HCT116 (cell line): ENCODE results near the gene NFIX. TPM values are rescaled to one million over a fixed set of nuclear protein-coding genes. Genes with fewer than 3 reads are reported as not detected.
A peak's percentile ranks its signal among the peaks of the same experiment; 100 is the strongest.

Experiments
- ATAC-seq: fragments of 200-7000 bp; cut with Tn5 transposase; 2 replicates; pipeline ENCODE4 v1.9.1; 2020; ENCODE audit warnings: mild to moderate bottlenecking, moderate library complexity
- BruUV-seq: library from RNA; stranded (reverse); fragments of 400-500 nt; replicated peaks from 2 replicates; lab custom pipeline; 2021; lab: Mats Ljungman, UMichigan
- CTCF ChIA-PET: fragments of 300-600 bp; sonication (Branson Sonifier 250); formaldehyde crosslinking; loops from one replicate; lab custom pipeline; 2021; ENCODE audit warnings: antibody characterized with exemption; lab: Charles Lee
- POLR2A ChIA-PET: fragments of 300-600, 350-600 bp; sonication (Branson Sonifier 250); formaldehyde crosslinking; loops from one replicate; lab custom pipeline; 2021; ENCODE audit warnings: antibody characterized with exemption; lab: Charles Lee
- RAD21 ChIA-PET, 2 experiments: fragments of 300-600 bp; sonication (Branson Sonifier 250); formaldehyde crosslinking; loops; one replicate each; lab custom pipeline; 2023; ENCODE audit warnings: low total read pairs in 2 of 2; ENCODE audit not compliant: uncharacterized antibody in 2 of 2, unreplicated experiment in 2 of 2, low non-redundant PET in 1 of 2; lab: Charles Lee
- DNase-seq: peaks from one replicate; pipeline ENCODE4 v3.0.0-alpha.2; 2010; ENCODE audit warnings: low read depth, low spot score
- H2AFZ ChIP-seq: fragments of 200-600 bp; shearing (Covaris generic), sonication (generic); 2 replicates; pipeline ENCODE4 v1.6.1; 2017; ENCODE audit warnings: low read depth, mixed run types, mixed read lengths, antibody characterized with exemption, low read length; ENCODE audit not compliant: poor library complexity, severe bottlenecking
- H3K27ac ChIP-seq: 2 replicates; pipeline ENCODE4 v1.5.1; 2012; ENCODE audit warnings: low read depth, low read length
- H3K27me3 ChIP-seq: fragments of 200-600 bp; sonication (generic); 2 replicates; pipeline ENCODE4 v1.6.1; 2016; ENCODE audit warnings: mixed run types, low read length, mixed read lengths; ENCODE audit not compliant: insufficient read depth
- H3K36me3 ChIP-seq, 2 experiments: fragments of 200-500 bp in 1 of 2; fragments of 200-600 bp in 1 of 2; sonication (Bioruptor generic) in 1 of 2; sonication (generic) in 1 of 2; 2 replicates each; pipeline versions ENCODE4 v1.5.1 to v1.6.1; 2014 to 2016; ENCODE audit warnings: low read length in 2 of 2, inconsistent platforms in 1 of 2, mixed read lengths in 1 of 2, mixed run types in 1 of 2; ENCODE audit not compliant: insufficient read depth in 2 of 2, control insufficient read depth in 1 of 2
- H3K4me1 ChIP-seq, 2 experiments: fragments of 200-600 bp in 1 of 2; sonication (generic) in 1 of 2; 2 replicates each; pipeline versions ENCODE4 v1.5.1 to v1.6.1; 2012 to 2017; ENCODE audit warnings: low read length in 2 of 2, inconsistent platforms in 1 of 2, mild to moderate bottlenecking in 1 of 2, mixed read lengths in 1 of 2, mixed run types in 1 of 2, moderate library complexity in 1 of 2; ENCODE audit not compliant: insufficient read depth in 2 of 2, control insufficient read depth in 1 of 2
- H3K4me2 ChIP-seq: fragments of 200-600 bp; sonication (generic); 2 replicates; pipeline ENCODE4 v1.6.1; 2017; ENCODE audit warnings: mixed run types, low read length, mixed read lengths
- H3K4me3 ChIP-seq, 2 experiments: fragments of 200-600 bp in 1 of 2; sonication (generic) in 1 of 2; replicated peaks in 1 of 2; 2 replicates each; pipeline ENCODE4 v1.5.1; 2011 to 2016; ENCODE audit warnings: low read length in 2 of 2, control low read depth in 1 of 2, low read depth in 1 of 2, mild to moderate bottlenecking in 1 of 2, mixed read lengths in 1 of 2, mixed run types in 1 of 2
- H3K79me2 ChIP-seq: fragments of 200-600 bp; sonication (generic); 2 replicates; pipeline ENCODE4 v1.6.1; 2017; ENCODE audit warnings: mild to moderate bottlenecking, mixed run types, low read length, moderate library complexity, mixed read lengths; ENCODE audit not compliant: insufficient read depth
- H3K9ac ChIP-seq: fragments of 200-600 bp; sonication (generic); 2 replicates; pipeline ENCODE4 v1.6.1; 2016; ENCODE audit warnings: low read length, mixed read lengths
- H3K9me2 ChIP-seq: fragments of 200-600 bp; sonication (generic), shearing (Covaris generic); 2 replicates; pipeline ENCODE4 v1.6.1; 2017; ENCODE audit warnings: mixed run types, mild to moderate bottlenecking, moderate library complexity; ENCODE audit not compliant: insufficient read depth
- H3K9me3 ChIP-seq, 2 experiments: fragments of 200-500 bp in 1 of 2; fragments of 200-600 bp in 1 of 2; sonication (Bioruptor generic) in 1 of 2; sonication (generic) in 1 of 2; 2 replicates each; pipeline ENCODE4 v1.6.1; 2014 to 2017; ENCODE audit warnings: low read length in 2 of 2, mixed read lengths in 2 of 2, inconsistent platforms in 1 of 2, low read depth in 1 of 2, mild to moderate bottlenecking in 1 of 2, mixed run types in 1 of 2, moderate library complexity in 1 of 2; ENCODE audit not compliant: control insufficient read depth in 1 of 2, insufficient read depth in 1 of 2
- H4K20me1 ChIP-seq: fragments of 200-600 bp; sonication (generic), shearing (Covaris generic); 2 replicates; pipeline ENCODE4 v1.6.1; 2017; ENCODE audit warnings: mixed run types, mild to moderate bottlenecking, moderate library complexity; ENCODE audit not compliant: insufficient read depth
- ATF3 ChIP-seq: IDR thresholded peaks from 2 replicates; pipeline ENCODE4 v1.6.1; 2012
- CBX3 ChIP-seq: IDR thresholded peaks from 2 replicates; pipeline ENCODE4 v1.6.1; 2012; ENCODE audit warnings: low read depth
- CEBPB ChIP-seq: IDR thresholded peaks from 2 replicates; pipeline ENCODE4 v1.6.1; 2012; ENCODE audit warnings: low read depth
- ELF1 ChIP-seq: IDR thresholded peaks from 2 replicates; pipeline ENCODE4 v1.6.1; 2012; ENCODE audit warnings: low read depth, borderline replicate concordance
- EZH2 ChIP-seq: fragments of 200-600 bp; sonication (generic); IDR thresholded peaks from 2 replicates; pipeline ENCODE4 v1.6.1; 2017; ENCODE audit warnings: antibody characterized with exemption, mixed run types
- EZH2phosphoT487 ChIP-seq: fragments of 200-600 bp; IDR thresholded peaks from 2 replicates; pipeline ENCODE4 v1.6.1; 2018; ENCODE audit warnings: antibody characterized with exemption, borderline replicate concordance
- JUND ChIP-seq: IDR thresholded peaks from 2 replicates; pipeline ENCODE4 v1.6.1; 2012
- POLR2AphosphoS5 ChIP-seq: IDR thresholded peaks from 2 replicates; pipeline ENCODE4 v1.6.1; 2011; ENCODE audit warnings: mild to moderate bottlenecking, low read depth, low read length, moderate library complexity
- RAD21 ChIP-seq: IDR thresholded peaks from 2 replicates; pipeline ENCODE4 v1.6.1; 2012; ENCODE audit warnings: low read depth, mild to moderate bottlenecking
- SIN3A ChIP-seq: IDR thresholded peaks from 2 replicates; pipeline ENCODE4 v1.6.1; 2012; ENCODE audit warnings: low read depth
- SP1 ChIP-seq: IDR thresholded peaks from 2 replicates; pipeline ENCODE4 v1.6.1; 2012; ENCODE audit warnings: low read depth
- TCF7L2 ChIP-seq: IDR thresholded peaks from 2 replicates; pipeline ENCODE4 v1.7.0; 2011; ENCODE audit warnings: borderline replicate concordance, inconsistent platforms; ENCODE audit not compliant: insufficient read depth, insufficient read length; ENCODE audit errors: extremely low read depth
- ZFX ChIP-seq: fragments of 450-650 bp; IDR thresholded peaks from 2 replicates; pipeline ENCODE4 v1.6.1; 2017
- ZNF274 ChIP-seq: fragments of 200-500 bp; sonication (Bioruptor generic); IDR thresholded peaks from 2 replicates; pipeline ENCODE4 v1.6.1; 2014; ENCODE audit warnings: mild to moderate bottlenecking, low read depth, low read length, inconsistent platforms
- intact Hi-C: fragments of 100-400 bp; cut with micrococcal nuclease; formaldehyde crosslinking; loops from 2 replicates; pipeline ENCODE4 v1.10.0; 2022
- total RNA-seq: library from RNA; stranded (reverse); gene quantifications from one replicate; pipeline ENCODE4 v1.2.1, GENCODE V29; 2021; ENCODE audit not compliant: unreplicated experiment
- TF ChIP-seq, protein P1 (sequence below): IDR thresholded peaks from 2 replicates; pipeline ENCODE4 v1.6.1; 2011; ENCODE audit warnings: mild to moderate bottlenecking, low read length, moderate library complexity; ENCODE audit not compliant: insufficient replicate concordance; ENCODE audit errors: extremely low read depth
- TF ChIP-seq, protein P2 (sequence below): IDR thresholded peaks from 2 replicates; pipeline ENCODE4 v1.6.1; 2012; ENCODE audit warnings: low read depth
- TF ChIP-seq, protein P3 (sequence below), 3 experiments: fragments of 200-600 bp in 1 of 3; sonication (generic) in 1 of 3; IDR thresholded peaks in 2 of 3; conservative IDR thresholded peaks in 1 of 3; 2 replicates each; pipeline ENCODE4 v1.5.1; 2012 to 2017; ENCODE audit warnings: low read depth in 2 of 3, low read length in 2 of 3, antibody characterized with exemption in 1 of 3, borderline replicate concordance in 1 of 3, control low read depth in 1 of 3, mild to moderate bottlenecking in 1 of 3, mixed read lengths in 1 of 3, mixed run types in 1 of 3, moderate library complexity in 1 of 3; ENCODE audit not compliant: insufficient read depth in 1 of 3

NFIX gene
- total RNA-seq, 1 experiment from 2014 or later: 34.8 TPM

GRCh38 chr19:13116282-13117175 lies 121.3 kb downstream of the NFIX start, which contains the start of gene TRMT1:
Gene TRMT1, minus strand, starts transcription at chr19:13116740. Its CDS starts 341 bp downstream, at chr19:13116399.
- H2AFZ ChIP-seq: peak within 1 kb of the TSS; percentile 3
- intact Hi-C loops: loop anchor here (2.0 to 5.0 kb wide), 2 partner anchors 34 to 146 kb away; partner anchors contain the start of genes IER2 and STX10
- RAD21 ChIA-PET: no interaction called here
- H4K20me1 ChIP-seq: peaks cover 12% of the 10 kb centered on the region; the same call in 1 of the 2 replicates
- H3K4me3 ChIP-seq: peak within 1 kb of the TSS; percentile 97 to 98
- ATAC-seq (peak; percentile 51), DNase-seq (peak; percentile 93)
- H3K9me3 ChIP-seq: no peaks in the 10 kb centered on the region
- H3K4me1 ChIP-seq: peaks cover 21 to 39% of the 10 kb centered on the region in 2 experiments; a peak in 3 of 4 replicates
- H3K27ac ChIP-seq: peak within 1 kb of the TSS; percentile 100
- peaks cover 9 to 35% of the 10 kb centered on the region in 2 experiments; a peak in 3 of 4 replicates for H3K36me3 ChIP-seq
- no peaks in the 10 kb centered on the region for H3K9me2 ChIP-seq
- peaks cover 72% of the 10 kb centered on the region for H3K79me2 ChIP-seq
- peak within 1 kb of the TSS; percentile 98 for H3K9ac ChIP-seq
- TSS peak; percentile 81 for BruUV-seq
- CTCF ChIA-PET: interaction anchor here (1.6 to 2.2 kb wide), 2 partner anchors 139 to 151 kb away, joined by 7 to 9 read pairs; no protein-coding TSS in a partner anchor
- POLR2A ChIA-PET: interaction anchor here (1.0 to 1.8 kb wide), 3 partner anchors 36 to 39 kb away, joined by 3 to 16 read pairs (median 7); no protein-coding TSS in a partner anchor
- peak within 1 kb of the TSS; percentile 91 for H3K4me2 ChIP-seq
- no peaks in the 10 kb centered on the region for H3K27me3 ChIP-seq
- TF ChIP-seq, protein P1, sequence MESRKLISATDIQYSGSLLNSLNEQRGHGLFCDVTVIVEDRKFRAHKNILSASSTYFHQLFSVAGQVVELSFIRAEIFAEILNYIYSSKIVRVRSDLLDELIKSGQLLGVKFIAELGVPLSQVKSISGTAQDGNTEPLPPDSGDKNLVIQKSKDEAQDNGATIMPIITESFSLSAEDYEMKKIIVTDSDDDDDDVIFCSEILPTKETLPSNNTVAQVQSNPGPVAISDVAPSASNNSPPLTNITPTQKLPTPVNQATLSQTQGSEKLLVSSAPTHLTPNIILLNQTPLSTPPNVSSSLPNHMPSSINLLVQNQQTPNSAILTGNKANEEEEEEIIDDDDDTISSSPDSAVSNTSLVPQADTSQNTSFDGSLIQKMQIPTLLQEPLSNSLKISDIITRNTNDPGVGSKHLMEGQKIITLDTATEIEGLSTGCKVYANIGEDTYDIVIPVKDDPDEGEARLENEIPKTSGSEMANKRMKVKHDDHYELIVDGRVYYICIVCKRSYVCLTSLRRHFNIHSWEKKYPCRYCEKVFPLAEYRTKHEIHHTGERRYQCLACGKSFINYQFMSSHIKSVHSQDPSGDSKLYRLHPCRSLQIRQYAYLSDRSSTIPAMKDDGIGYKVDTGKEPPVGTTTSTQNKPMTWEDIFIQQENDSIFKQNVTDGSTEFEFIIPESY: peak; percentile 85
- no peak for TF ChIP-seq ZNF274
- TF ChIP-seq POLR2AphosphoS5: peak; percentile 56
- no peak for TF ChIP-seq EZH2
- TF ChIP-seq, protein P2, sequence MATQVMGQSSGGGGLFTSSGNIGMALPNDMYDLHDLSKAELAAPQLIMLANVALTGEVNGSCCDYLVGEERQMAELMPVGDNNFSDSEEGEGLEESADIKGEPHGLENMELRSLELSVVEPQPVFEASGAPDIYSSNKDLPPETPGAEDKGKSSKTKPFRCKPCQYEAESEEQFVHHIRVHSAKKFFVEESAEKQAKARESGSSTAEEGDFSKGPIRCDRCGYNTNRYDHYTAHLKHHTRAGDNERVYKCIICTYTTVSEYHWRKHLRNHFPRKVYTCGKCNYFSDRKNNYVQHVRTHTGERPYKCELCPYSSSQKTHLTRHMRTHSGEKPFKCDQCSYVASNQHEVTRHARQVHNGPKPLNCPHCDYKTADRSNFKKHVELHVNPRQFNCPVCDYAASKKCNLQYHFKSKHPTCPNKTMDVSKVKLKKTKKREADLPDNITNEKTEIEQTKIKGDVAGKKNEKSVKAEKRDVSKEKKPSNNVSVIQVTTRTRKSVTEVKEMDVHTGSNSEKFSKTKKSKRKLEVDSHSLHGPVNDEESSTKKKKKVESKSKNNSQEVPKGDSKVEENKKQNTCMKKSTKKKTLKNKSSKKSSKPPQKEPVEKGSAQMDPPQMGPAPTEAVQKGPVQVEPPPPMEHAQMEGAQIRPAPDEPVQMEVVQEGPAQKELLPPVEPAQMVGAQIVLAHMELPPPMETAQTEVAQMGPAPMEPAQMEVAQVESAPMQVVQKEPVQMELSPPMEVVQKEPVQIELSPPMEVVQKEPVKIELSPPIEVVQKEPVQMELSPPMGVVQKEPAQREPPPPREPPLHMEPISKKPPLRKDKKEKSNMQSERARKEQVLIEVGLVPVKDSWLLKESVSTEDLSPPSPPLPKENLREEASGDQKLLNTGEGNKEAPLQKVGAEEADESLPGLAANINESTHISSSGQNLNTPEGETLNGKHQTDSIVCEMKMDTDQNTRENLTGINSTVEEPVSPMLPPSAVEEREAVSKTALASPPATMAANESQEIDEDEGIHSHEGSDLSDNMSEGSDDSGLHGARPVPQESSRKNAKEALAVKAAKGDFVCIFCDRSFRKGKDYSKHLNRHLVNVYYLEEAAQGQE: no peak
- TF ChIP-seq EZH2phosphoT487: no peak
- TF ChIP-seq CEBPB: no peak
- TF ChIP-seq TCF7L2: peak; percentile 68
- peak; percentile 99 for TF ChIP-seq SIN3A
- peak; percentile 96 for TF ChIP-seq CBX3
- TF ChIP-seq, protein P3, sequence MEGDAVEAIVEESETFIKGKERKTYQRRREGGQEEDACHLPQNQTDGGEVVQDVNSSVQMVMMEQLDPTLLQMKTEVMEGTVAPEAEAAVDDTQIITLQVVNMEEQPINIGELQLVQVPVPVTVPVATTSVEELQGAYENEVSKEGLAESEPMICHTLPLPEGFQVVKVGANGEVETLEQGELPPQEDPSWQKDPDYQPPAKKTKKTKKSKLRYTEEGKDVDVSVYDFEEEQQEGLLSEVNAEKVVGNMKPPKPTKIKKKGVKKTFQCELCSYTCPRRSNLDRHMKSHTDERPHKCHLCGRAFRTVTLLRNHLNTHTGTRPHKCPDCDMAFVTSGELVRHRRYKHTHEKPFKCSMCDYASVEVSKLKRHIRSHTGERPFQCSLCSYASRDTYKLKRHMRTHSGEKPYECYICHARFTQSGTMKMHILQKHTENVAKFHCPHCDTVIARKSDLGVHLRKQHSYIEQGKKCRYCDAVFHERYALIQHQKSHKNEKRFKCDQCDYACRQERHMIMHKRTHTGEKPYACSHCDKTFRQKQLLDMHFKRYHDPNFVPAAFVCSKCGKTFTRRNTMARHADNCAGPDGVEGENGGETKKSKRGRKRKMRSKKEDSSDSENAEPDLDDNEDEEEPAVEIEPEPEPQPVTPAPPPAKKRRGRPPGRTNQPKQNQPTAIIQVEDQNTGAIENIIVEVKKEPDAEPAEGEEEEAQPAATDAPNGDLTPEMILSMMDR (IDR thresholded peaks at IDR 0.05 in 2 of 3, conservative IDR thresholded peaks at IDR 0.05 in 1 of 3; ENCODE audit: borderline replicate concordance in 1 of 3, insufficient read depth in 1 of 3, low read depth in 2 of 3, low read length in 2 of 3): no peak
- 0 out of 2 replicates have a peak, but pooled peaks have one; percentile 1 for TF ChIP-seq RAD21
- TF ChIP-seq ATF3: no peak
- no peak; the same call in 1 of the 2 replicates for TF ChIP-seq ELF1
- TF ChIP-seq JUND: no peak
- TF ChIP-seq SP1: peak; percentile 95
- peak; percentile 61; the same call in 1 of the 2 replicates for TF ChIP-seq ZFX
